K562 (cell line): ENCODE results near the gene PPIAL4G. TPM values are rescaled to one million over a fixed set of nuclear protein-coding genes. Genes with fewer than 3 reads are reported as not detected.
A peak's percentile ranks its signal among the peaks of the same experiment; 100 is the strongest.
"Not testable (repeated sequence)": the region's sequence is repeated elsewhere in the genome, so short reads cannot be mapped to it uniquely, and the experiment has no call there.

Source experiments
- ATAC-seq: fragments of 200-7000 bp; cut with Tn5 transposase; 3 replicates; pipeline ENCODE4 v1.9.1; 2020; ENCODE audit warnings: moderate library complexity
- BruUV-seq: library from RNA; stranded (reverse); fragments of 400-500 nt; replicated peaks from 2 replicates; lab custom pipeline; 2021; lab: Mats Ljungman, UMichigan
- CTCF ChIA-PET: fragments of 300-600 bp; formaldehyde crosslinking; extraction: SDS; loops from one replicate; lab custom pipeline; 2021; ENCODE audit warnings: low intra/inter-chr PET ratio; lab: Yijun Ruan, JAX
- POLR2A ChIA-PET: fragments of 300-600, 350-650 bp; sonication (Branson Sonifier 250); formaldehyde crosslinking; extraction: SDS; loops from one replicate; lab custom pipeline; 2021; ENCODE audit warnings: antibody characterized with exemption, inconsistent platforms; lab: Yijun Ruan, JAX
- DNase-seq, 4 experiments: peaks; one replicate each; pipeline versions ENCODE4 v3.0.0 to v3.0.0-alpha.2; 2011 to 2018; ENCODE audit warnings: low spot score in 3 of 4, mixed read lengths in 3 of 4; ENCODE audit errors: extremely low read depth in 1 of 4
- FAIRE-seq: peaks from 2 replicates; lab custom pipeline; 2011; peaks lifted over from hg19 to GRCh38; lab: Jason Lieb, UNC
- H2AFZ ChIP-seq: 2 replicates; pipeline ENCODE4 v1.6.0; 2011; ENCODE audit warnings: low read depth, low read length, control low read depth, inconsistent platforms
- H3K27ac ChIP-seq: fragments of 200-600 bp; 3 replicates; pipeline ENCODE4 v1.8.0; 2011; ENCODE audit warnings: low read depth, mild to moderate bottlenecking, control low read depth, inconsistent platforms, low read length, moderate library complexity, mixed read lengths; ENCODE audit errors: extremely low read depth
- H3K27me3 ChIP-seq, 2 experiments: fragments of 300-600 bp in 1 of 2; 2 replicates in 1 of 2; 3 replicates in 1 of 2; pipeline versions ENCODE4 v1.6.0 to v1.8.0; 2011; ENCODE audit warnings: inconsistent platforms in 2 of 2, low read length in 2 of 2, mild to moderate bottlenecking in 1 of 2, mixed read lengths in 1 of 2, moderate library complexity in 1 of 2; ENCODE audit not compliant: control insufficient read depth in 2 of 2, insufficient read depth in 2 of 2
- H3K36me3 ChIP-seq: fragments of 300-600 bp; 3 replicates; pipeline ENCODE4 v1.8.0; 2011; ENCODE audit warnings: mild to moderate bottlenecking, low read length, inconsistent platforms; ENCODE audit not compliant: control insufficient read depth, insufficient read depth
- H3K4me1 ChIP-seq, 2 experiments: fragments of 200-600 bp in 1 of 2; replicated peaks in 1 of 2; 2 replicates in 1 of 2; 3 replicates in 1 of 2; pipeline versions ENCODE4 v1.5.1 to v1.8.0; 2011; ENCODE audit warnings: inconsistent platforms in 2 of 2, low read length in 2 of 2, mild to moderate bottlenecking in 1 of 2, mixed read lengths in 1 of 2, moderate library complexity in 1 of 2; ENCODE audit not compliant: control insufficient read depth in 2 of 2, insufficient read depth in 2 of 2
- H3K4me2 ChIP-seq: 2 replicates; pipeline ENCODE4 v1.6.1; 2011; ENCODE audit warnings: low read length, control low read depth, inconsistent platforms, mixed read lengths; ENCODE audit not compliant: insufficient read depth
- H3K4me3 ChIP-seq: fragments of 200-600 bp; sonication (generic), shearing (Covaris generic); 2 replicates; pipeline ENCODE4 v1.5.1; 2016; ENCODE audit warnings: control low read depth, inconsistent platforms
- H3K79me2 ChIP-seq: fragments of 200-600 bp; 3 replicates; pipeline ENCODE4 v1.8.0; 2011; ENCODE audit warnings: low read length, inconsistent platforms; ENCODE audit not compliant: control insufficient read depth, insufficient read depth
- H3K9ac ChIP-seq, 2 experiments: 2 replicates each; pipeline versions ENCODE4 v1.6.0 to v1.6.1; 2011; ENCODE audit warnings: low read depth in 2 of 2, low read length in 2 of 2, control low read depth in 1 of 2, inconsistent platforms in 1 of 2, mild to moderate bottlenecking in 1 of 2, mixed read lengths in 1 of 2; ENCODE audit not compliant: insufficient read depth in 1 of 2
- H3K9me1 ChIP-seq: one replicate; pipeline ENCODE4 v1.6.0; 2011; ENCODE audit warnings: inconsistent platforms, mild to moderate bottlenecking, low read length, moderate library complexity; ENCODE audit not compliant: control insufficient read depth, insufficient read depth
- H3K9me3 ChIP-seq: replicated peaks from 2 replicates; pipeline ENCODE4 v1.5.1; 2011; ENCODE audit warnings: low read depth, low read length, inconsistent platforms; ENCODE audit not compliant: control insufficient read depth, insufficient read depth
- H4K20me1 ChIP-seq: replicated peaks from 2 replicates; pipeline ENCODE4 v1.6.1; 2011; ENCODE audit warnings: low read length, inconsistent platforms, mixed read lengths; ENCODE audit not compliant: control insufficient read depth, insufficient read depth
- ATF1 ChIP-seq, 2 experiments: fragments of 450-650 bp in 1 of 2; IDR thresholded peaks; 2 replicates each; pipeline ENCODE4 v1.6.1; 2016; ENCODE audit warnings: missing compliant biosample characterization in 1 of 2, missing genetic modification characterization in 1 of 2
- CTBP1 ChIP-seq: fragments of 450-650 bp; IDR thresholded peaks from 2 replicates; pipeline ENCODE4 v1.6.1; 2016; ENCODE audit warnings: borderline replicate concordance
- POLR3A ChIP-seq: IDR thresholded peaks from 2 replicates; pipeline ENCODE4 v1.6.1; 2011; ENCODE audit warnings: borderline replicate concordance, mild to moderate bottlenecking, moderate library complexity; ENCODE audit not compliant: insufficient read length, insufficient read depth; ENCODE audit errors: extremely low read depth
- WGBS: fragments of 100-300 bp; shearing (Covaris generic); methylation state at CpG from one replicate; pipeline ENCODE4 v1.1.6; 2016; ENCODE audit warnings: low coverage, mixed read lengths; ENCODE audit not compliant: insufficient coverage; ENCODE audit errors: missing lambda C conversion rate; 5-methylcytosine and 5-hydroxymethylcytosine counted together
- in situ Hi-C: fragments of 300-500 bp; cut with MboI; formaldehyde crosslinking; loops from 4 replicates; pipeline ENCODE4 v1.15.0; 2018; ENCODE audit warnings: inconsistent platforms, mixed read lengths
- intact Hi-C: fragments of 100-400 bp; cut with micrococcal nuclease; formaldehyde crosslinking; loops from 2 replicates; pipeline ENCODE4 v1.14.2; 2022
- polyA plus RNA-seq, 8 experiments: library from polyadenylated mRNA; depleted of rRNA in 4 of 8; stranded (reverse) in 5 of 8; unstranded in 3 of 8; fragments of >200 nt; fragmentation: Nextera tagmentation in 2 of 8; fragmentation: Illumina TruSeq in 1 of 8; extraction: Ambion mirVana in 2 of 8; extraction: Trizol in 1 of 8; gene quantifications; 2 replicates each; pipeline versions ENCODE4 v1.2.1 to v1.2.3, GENCODE V29; 2011 to 2014; ENCODE audit warnings: inconsistent platforms in 1 of 8, missing spikeins in 1 of 8
- total RNA-seq, 7 experiments: library from RNA; depleted of rRNA in 6 of 7; stranded (reverse); fragments of >200 nt in 6 of 7; fragmentation: Illumina TruSeq in 2 of 7; extraction: Trizol in 2 of 7; gene quantifications; 2 replicates each; pipeline versions ENCODE4 v1.2.1 to v1.2.3, GENCODE V29; 2011 to 2021; ENCODE audit warnings: low replicate concordance in 1 of 7
- TF ChIP-seq, protein P1 (sequence below), 2 experiments: fragments of 450-650 bp in 1 of 2; sonication (generic) in 1 of 2; formaldehyde crosslinking in 1 of 2; IDR thresholded peaks; 2 replicates each; pipeline versions ENCODE4 v1.7.1 to v1.9.0; 2016 to 2022; ENCODE audit warnings: inconsistent platforms in 1 of 2, mild to moderate bottlenecking in 1 of 2, missing genetic modification reagents in 1 of 2
- TF ChIP-seq, protein P2 (sequence below): sonication (generic); IDR thresholded peaks from 2 replicates; pipeline ENCODE4 v1.6.1; 2016

The PPIAL4G gene
- total and polyA plus RNA-seq, 9 of the 15 experiments (the other 6 are each of a cell fraction or from before 2014, with no cell fraction given) = not detected

DNA sequence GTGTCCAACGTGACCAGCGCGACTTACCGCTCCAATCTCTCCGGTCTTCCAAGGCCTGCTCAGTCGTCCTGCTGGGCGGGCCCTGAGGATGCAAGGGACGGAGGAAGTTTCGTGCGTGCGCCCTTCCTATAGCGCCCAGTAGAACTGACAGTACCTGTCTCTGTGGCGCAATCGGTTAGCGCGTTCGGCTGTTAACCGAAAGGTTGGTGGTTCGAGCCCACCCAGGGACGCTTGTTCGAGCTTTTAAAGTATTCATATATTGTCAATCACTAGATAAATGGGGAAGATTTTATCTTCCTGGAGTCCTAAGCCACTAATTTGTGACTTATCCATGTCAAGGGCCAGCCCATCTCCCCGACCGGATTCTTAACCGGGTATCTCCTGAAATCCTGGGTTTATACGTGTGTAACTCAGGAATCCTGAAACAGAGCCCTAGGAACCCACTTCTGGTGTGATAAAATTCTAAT lies 46.0 kb upstream of the PPIAL4G start (continued):
- TF ChIP-seq, protein P1, sequence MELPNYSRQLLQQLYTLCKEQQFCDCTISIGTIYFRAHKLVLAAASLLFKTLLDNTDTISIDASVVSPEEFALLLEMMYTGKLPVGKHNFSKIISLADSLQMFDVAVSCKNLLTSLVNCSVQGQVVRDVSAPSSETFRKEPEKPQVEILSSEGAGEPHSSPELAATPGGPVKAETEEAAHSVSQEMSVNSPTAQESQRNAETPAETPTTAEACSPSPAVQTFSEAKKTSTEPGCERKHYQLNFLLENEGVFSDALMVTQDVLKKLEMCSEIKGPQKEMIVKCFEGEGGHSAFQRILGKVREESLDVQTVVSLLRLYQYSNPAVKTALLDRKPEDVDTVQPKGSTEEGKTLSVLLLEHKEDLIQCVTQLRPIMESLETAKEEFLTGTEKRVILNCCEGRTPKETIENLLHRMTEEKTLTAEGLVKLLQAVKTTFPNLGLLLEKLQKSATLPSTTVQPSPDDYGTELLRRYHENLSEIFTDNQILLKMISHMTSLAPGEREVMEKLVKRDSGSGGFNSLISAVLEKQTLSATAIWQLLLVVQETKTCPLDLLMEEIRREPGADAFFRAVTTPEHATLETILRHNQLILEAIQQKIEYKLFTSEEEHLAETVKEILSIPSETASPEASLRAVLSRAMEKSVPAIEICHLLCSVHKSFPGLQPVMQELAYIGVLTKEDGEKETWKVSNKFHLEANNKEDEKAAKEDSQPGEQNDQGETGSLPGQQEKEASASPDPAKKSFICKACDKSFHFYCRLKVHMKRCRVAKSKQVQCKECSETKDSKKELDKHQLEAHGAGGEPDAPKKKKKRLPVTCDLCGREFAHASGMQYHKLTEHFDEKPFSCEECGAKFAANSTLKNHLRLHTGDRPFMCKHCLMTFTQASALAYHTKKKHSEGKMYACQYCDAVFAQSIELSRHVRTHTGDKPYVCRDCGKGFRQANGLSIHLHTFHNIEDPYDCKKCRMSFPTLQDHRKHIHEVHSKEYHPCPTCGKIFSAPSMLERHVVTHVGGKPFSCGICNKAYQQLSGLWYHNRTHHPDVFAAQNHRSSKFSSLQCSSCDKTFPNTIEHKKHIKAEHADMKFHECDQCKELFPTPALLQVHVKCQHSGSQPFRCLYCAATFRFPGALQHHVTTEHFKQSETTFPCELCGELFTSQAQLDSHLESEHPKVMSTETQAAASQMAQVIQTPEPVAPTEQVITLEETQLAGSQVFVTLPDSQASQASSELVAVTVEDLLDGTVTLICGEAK (IDR thresholded peaks at IDR 0.05) = peak; percentile 58; the same call in 1 of the 2 replicates
- TF ChIP-seq, protein P1 (CRISPR knock-in tag; IDR thresholded peaks at IDR 0.05) = not testable (repeated sequence)
- TF ChIP-seq, protein P2, sequence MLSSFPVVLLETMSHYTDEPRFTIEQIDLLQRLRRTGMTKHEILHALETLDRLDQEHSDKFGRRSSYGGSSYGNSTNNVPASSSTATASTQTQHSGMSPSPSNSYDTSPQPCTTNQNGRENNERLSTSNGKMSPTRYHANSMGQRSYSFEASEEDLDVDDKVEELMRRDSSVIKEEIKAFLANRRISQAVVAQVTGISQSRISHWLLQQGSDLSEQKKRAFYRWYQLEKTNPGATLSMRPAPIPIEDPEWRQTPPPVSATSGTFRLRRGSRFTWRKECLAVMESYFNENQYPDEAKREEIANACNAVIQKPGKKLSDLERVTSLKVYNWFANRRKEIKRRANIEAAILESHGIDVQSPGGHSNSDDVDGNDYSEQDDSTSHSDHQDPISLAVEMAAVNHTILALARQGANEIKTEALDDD = peak; percentile 15; the same call in 1 of the 2 replicates
- peak; percentile 67 for TF ChIP-seq POLR3A
- peak; percentile 53; the same call in 1 of the 2 replicates for TF ChIP-seq CTBP1
- not testable (repeated sequence) for TF ChIP-seq ATF1 (CRISPR knock-in tag; IDR thresholded peaks at IDR 0.05)
- TF ChIP-seq ATF1 (tag; IDR thresholded peaks at IDR 0.05) = peak; percentile 29; the same call in 1 of the 2 replicates

DNA sequence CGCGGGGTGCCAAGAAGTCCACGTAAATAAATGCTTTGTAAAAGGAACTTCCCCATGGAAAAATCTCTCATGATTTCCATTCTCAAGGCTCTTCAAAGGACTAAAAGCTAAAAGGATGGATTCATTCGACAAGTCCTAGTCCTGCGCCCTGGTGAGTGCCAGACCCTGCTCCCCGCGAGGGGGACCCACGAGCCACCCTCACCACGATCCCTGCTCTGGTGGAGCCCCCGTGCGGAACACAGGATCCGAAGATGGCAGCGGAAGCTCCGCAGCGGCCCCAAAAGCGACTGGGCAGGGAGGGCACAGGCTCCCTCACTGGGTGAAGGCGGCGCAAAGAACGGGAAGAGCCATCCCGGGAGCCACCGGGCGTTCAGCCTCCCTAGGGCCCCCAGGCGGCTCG lies 45.5 kb upstream of the PPIAL4G start:
- BruUV-seq, H3K27ac ChIP-seq, H3K9me1 ChIP-seq, CTCF ChIA-PET, FAIRE-seq, H3K36me3 ChIP-seq, POLR2A ChIA-PET, H3K4me1 ChIP-seq, H3K79me2 ChIP-seq, DNase-seq, H3K9ac ChIP-seq, intact Hi-C loops, H3K4me3 ChIP-seq, H2AFZ ChIP-seq, H3K9me3 ChIP-seq, H4K20me1 ChIP-seq, H3K4me2 ChIP-seq, ATAC-seq, H3K27me3 ChIP-seq: not testable (repeated sequence)
- 67% methylated on average over 3 of the region's 24 CpGs for WGBS
- in situ Hi-C loops = loop anchor here (25.0 kb wide), 1 partner anchor 166 kb away; no protein-coding TSS in a partner anchor
